Endodermal cell (in vitro differentiated cells): ENCODE results near the gene DPH5. TPM values are rescaled to one million over a fixed set of nuclear protein-coding genes. Genes with fewer than 3 reads are reported as not detected.
"Not testable (repeated sequence)": the region's sequence is repeated elsewhere in the genome, so short reads cannot be mapped to it uniquely, and the experiment has no call there.

Experiments used
- DNase-seq: peaks from one replicate; pipeline ENCODE4 v3.0.0-alpha.2; 2017
- H3K27ac ChIP-seq: 2 replicates; pipeline ENCODE4 v1.5.1; 2013; ENCODE audit warnings: mild to moderate bottlenecking, low read depth, low read length, moderate library complexity
- H3K27me3 ChIP-seq: 2 replicates; pipeline ENCODE4 v1.6.1; 2013; ENCODE audit warnings: mild to moderate bottlenecking, low read length, moderate library complexity; ENCODE audit not compliant: insufficient read depth, control insufficient read depth, poor library complexity, severe bottlenecking
- H3K36me3 ChIP-seq: 2 replicates; pipeline ENCODE4 v1.7.0; 2013; ENCODE audit warnings: mild to moderate bottlenecking, low read length, moderate library complexity; ENCODE audit not compliant: control insufficient read depth, insufficient read depth
- H3K4me1 ChIP-seq: one replicate; pipeline ENCODE4 v1.7.0; 2013; ENCODE audit warnings: low read length; ENCODE audit not compliant: control insufficient read depth, insufficient read depth
- H3K4me3 ChIP-seq: 2 replicates; pipeline ENCODE4 v1.5.1; 2013; ENCODE audit warnings: mild to moderate bottlenecking, low read length, moderate library complexity
- H3K9ac ChIP-seq: 2 replicates; pipeline ENCODE4 v1.6.1; 2013; ENCODE audit warnings: mild to moderate bottlenecking, low read length, moderate library complexity; ENCODE audit not compliant: poor library complexity, severe bottlenecking; ENCODE audit errors: extremely low read depth
- H3K9me3 ChIP-seq: 2 replicates; pipeline ENCODE4 v1.6.1; 2013; ENCODE audit warnings: mild to moderate bottlenecking, low read length, moderate library complexity; ENCODE audit not compliant: control insufficient read depth
- H3K27ac Mint-ChIP-seq: 2 replicates; pipeline ENCODE4 v1.8.0; 2020; ENCODE audit warnings: mixed read lengths
- H3K27me3 Mint-ChIP-seq: 2 replicates; pipeline ENCODE4 v1.8.0; 2021; ENCODE audit warnings: mild to moderate bottlenecking, mixed read lengths; ENCODE audit not compliant: insufficient read depth
- H3K36me3 Mint-ChIP-seq: 2 replicates; pipeline ENCODE4 v1.8.0; 2020; ENCODE audit warnings: low read depth, mixed read lengths
- H3K4me1 Mint-ChIP-seq: 2 replicates; pipeline ENCODE4 v1.8.0; 2020; ENCODE audit warnings: mixed read lengths
- H3K4me3 Mint-ChIP-seq: 2 replicates; pipeline ENCODE4 v1.8.0; 2020; ENCODE audit warnings: mild to moderate bottlenecking, moderate library complexity, mixed read lengths
- H3K9me3 Mint-ChIP-seq: 2 replicates; pipeline ENCODE4 v1.8.0; 2020; ENCODE audit warnings: mild to moderate bottlenecking, mixed read lengths
- WGBS, 2 experiments: methylation state at CpG; one replicate each; pipeline versions ENCODE4 v1.1.5 to v1.1.7; 2013; ENCODE audit warnings: missing lambda C conversion rate in 2 of 2, mixed read lengths in 1 of 2; ENCODE audit not compliant: insufficient coverage in 1 of 2, insufficient read length in 1 of 2; 5-methylcytosine and 5-hydroxymethylcytosine counted together
- total RNA-seq, 2 donors: library from RNA; stranded (reverse); fragmentation: NEBNext Ultra II Directional in 1 of 2; extraction: Animal tissue kit (Norgen Biotek cat#: 25700) in 1 of 2; gene quantifications; 2 replicates in 1 of 2; 3 replicates in 1 of 2; pipeline ENCODE4 v1.2.1, GENCODE V29; 2021
- TF ChIP-seq, protein P1 (sequence below): fragments of 200-600 bp; sonication (generic); conservative IDR thresholded peaks from 2 replicates; pipeline ENCODE4 v1.5.0; 2021; ENCODE audit warnings: antibody characterized with exemption, mild to moderate bottlenecking

DPH5 gene
- total RNA-seq, 2 donors from 2014 or later, result 38.7 to 40.4 TPM

DNA sequence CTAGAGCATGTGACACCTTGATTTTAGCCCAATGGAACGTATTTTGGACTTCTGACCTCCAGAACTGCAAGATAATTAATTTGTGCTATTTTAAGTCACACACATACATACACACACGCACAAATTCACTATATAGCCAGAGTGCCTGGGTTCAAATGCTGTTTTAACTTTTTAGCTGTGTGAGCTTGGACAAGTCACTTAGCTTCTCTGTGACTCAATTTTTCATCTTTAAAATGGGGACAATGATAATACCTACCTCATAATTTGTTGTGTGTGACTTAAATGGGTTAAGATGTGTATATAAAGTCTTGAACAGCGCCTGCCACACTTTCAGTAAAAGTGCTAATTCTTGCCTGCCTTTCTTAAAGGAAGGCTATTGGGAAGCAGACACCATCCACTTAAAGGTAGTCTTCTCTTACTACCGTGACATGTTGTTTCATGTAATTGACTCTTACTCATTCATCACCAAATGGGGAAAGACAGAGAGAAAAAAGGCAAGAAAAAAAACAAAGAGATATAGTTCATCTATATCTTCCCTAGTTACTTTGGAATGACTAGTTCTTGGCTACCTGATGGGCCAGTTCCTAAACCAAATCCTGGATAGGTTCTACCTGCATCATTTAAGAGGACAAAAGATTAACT is 73.4 kb downstream of the DPH5 start:
- TF ChIP-seq, protein P1, sequence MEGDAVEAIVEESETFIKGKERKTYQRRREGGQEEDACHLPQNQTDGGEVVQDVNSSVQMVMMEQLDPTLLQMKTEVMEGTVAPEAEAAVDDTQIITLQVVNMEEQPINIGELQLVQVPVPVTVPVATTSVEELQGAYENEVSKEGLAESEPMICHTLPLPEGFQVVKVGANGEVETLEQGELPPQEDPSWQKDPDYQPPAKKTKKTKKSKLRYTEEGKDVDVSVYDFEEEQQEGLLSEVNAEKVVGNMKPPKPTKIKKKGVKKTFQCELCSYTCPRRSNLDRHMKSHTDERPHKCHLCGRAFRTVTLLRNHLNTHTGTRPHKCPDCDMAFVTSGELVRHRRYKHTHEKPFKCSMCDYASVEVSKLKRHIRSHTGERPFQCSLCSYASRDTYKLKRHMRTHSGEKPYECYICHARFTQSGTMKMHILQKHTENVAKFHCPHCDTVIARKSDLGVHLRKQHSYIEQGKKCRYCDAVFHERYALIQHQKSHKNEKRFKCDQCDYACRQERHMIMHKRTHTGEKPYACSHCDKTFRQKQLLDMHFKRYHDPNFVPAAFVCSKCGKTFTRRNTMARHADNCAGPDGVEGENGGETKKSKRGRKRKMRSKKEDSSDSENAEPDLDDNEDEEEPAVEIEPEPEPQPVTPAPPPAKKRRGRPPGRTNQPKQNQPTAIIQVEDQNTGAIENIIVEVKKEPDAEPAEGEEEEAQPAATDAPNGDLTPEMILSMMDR, result no peak
- H3K9ac ChIP-seq, result no peak overlapping the region
- H3K4me3 Mint-ChIP-seq, result no peak overlapping the region
- peaks cover 33% of the 10 kb centered on the region for H3K4me1 Mint-ChIP-seq
- H3K4me3 ChIP-seq, result no peak overlapping the region
- no peak for DNase-seq
- 93 to 100% methylated on average over 3 to 4 of the region's 4 CpGs for WGBS, 2 experiments
- no peaks in the 10 kb centered on the region for H3K27me3 ChIP-seq
- peaks cover 18% of the 10 kb centered on the region for H3K9me3 Mint-ChIP-seq
- H3K27ac Mint-ChIP-seq, result no peak overlapping the region
- H3K27ac ChIP-seq, result no peak overlapping the region
- no peaks in the 10 kb centered on the region for H3K9me3 ChIP-seq
- H3K36me3 Mint-ChIP-seq, result peaks cover 36% of the 10 kb centered on the region
- H3K36me3 ChIP-seq, result peaks cover 28% of the 10 kb centered on the region
- peaks cover 8% of the 10 kb centered on the region for H3K4me1 ChIP-seq
- no peaks in the 10 kb centered on the region for H3K27me3 Mint-ChIP-seq

DNA sequence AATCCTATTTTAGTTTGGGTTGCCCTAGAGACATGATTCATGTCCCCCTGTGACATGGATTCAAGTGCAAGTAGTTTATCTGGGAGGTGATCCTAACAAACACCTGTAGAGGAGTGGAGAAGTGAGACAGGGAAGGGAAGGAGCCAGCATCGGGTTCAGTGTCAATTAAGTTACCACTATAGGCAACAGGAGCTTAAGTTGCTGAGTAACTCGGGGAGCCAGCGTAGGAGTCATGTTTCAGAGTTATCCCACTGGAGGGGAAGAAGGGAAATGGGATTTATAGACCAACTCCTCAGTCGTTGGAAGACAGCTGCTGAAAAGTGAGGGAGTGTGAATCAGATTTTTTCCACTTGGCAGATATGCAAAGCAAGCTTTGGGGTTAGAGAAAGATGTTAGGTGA is 74.8 kb downstream of the DPH5 start:
- no peak overlapping the region for H3K4me3 ChIP-seq
- TF ChIP-seq, protein P1, result no peak
- H3K36me3 Mint-ChIP-seq, result peaks cover 50% of the 10 kb centered on the region
- no peak overlapping the region for H3K27ac ChIP-seq
- H3K36me3 ChIP-seq, result peaks cover 16% of the 10 kb centered on the region
- peaks cover 21% of the 10 kb centered on the region for H3K9me3 Mint-ChIP-seq
- DNase-seq, result peak; percentile 46
- no peaks in the 10 kb centered on the region for H3K27me3 Mint-ChIP-seq
- H3K9me3 ChIP-seq, result no peaks in the 10 kb centered on the region
- H3K27ac Mint-ChIP-seq, result peak overlapping the region; percentile 14
- no peak overlapping the region for H3K9ac ChIP-seq
- 56 to 66% methylated on average over 4 of the region's 4 CpGs for WGBS, 2 experiments
- H3K4me1 ChIP-seq, result peaks cover 8% of the 10 kb centered on the region
- no peaks in the 10 kb centered on the region for H3K27me3 ChIP-seq
- no peak overlapping the region for H3K4me3 Mint-ChIP-seq
- peaks cover 33% of the 10 kb centered on the region for H3K4me1 Mint-ChIP-seq

DNA sequence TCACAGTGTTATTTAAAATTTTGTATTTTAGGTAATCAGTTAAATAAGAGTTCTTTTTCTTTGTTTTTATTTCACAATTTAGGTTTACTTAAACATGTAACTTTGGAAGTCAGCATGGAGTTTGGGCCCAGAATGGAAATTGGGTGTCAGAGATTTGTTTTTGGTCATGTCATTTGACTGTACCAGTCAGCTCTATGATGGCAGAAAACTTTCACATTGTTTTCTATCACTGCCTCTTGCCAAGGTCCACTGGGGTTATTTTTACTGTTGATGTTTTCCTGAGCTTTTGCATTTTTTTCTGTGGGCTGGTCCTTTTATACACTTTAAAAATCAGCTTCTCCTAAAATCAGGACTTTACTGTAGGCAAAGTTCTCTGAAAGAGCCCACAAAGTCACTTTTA is 75.2 kb downstream of the DPH5 start:
- Mint-ChIP-seq H3K36me3 (peaks cover 54% of the 10 kb centered on the region), H3K9me3 (peaks cover 21% of the 10 kb centered on the region), H3K4me3 (no peak overlapping the region), H3K27ac (no peak overlapping the region), H3K4me1 (peaks cover 32% of the 10 kb centered on the region), H3K27me3 (no peaks in the 10 kb centered on the region)
- Histone ChIP-seq H3K9ac (no peak overlapping the region), H3K36me3 (peaks cover 16% of the 10 kb centered on the region), H3K4me1 (peaks cover 8% of the 10 kb centered on the region), H3K27ac (no peak overlapping the region), H3K9me3 (no peaks in the 10 kb centered on the region), H3K4me3 (no peak overlapping the region), H3K27me3 (no peaks in the 10 kb centered on the region)
- DNase-seq, result no peak
- TF ChIP-seq, protein P1, result no peak

DNA sequence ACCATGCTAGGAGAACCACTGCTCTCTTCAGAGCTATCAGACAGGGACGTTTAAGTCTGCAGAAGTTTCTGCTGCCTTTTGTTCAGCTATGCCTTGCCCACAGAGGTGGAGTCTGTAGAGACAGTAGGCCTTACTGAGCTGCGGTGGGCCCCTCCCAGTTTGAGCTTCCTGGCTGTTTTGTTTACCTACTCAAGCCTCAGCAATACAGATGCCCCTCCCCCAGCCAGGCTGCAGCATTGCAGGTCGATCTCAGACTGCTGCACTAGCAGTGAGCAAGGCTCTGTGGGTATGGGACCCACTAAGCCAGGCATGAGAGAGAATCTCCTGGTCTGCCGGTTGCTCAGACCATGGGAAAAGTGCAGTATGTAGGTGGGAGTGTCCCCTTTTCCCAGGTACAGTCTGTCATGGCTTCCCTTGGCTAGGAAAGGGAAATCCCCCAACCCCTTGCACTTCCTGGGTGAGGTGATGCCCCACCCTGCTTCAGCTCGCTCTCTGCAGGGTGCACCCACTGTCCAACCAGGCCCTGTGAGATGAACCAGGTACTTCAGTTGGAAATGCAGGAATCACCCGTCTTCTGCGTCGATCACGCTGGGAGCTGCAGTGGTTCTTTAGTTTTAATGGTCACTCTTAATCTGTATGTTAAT is 75.9 kb downstream of the DPH5 start:
- Mint-ChIP-seq H3K36me3 (peaks cover 59% of the 10 kb centered on the region), H3K9me3 (peaks cover 21% of the 10 kb centered on the region), H3K27ac (peak overlapping the region; percentile 64), H3K4me1 (peaks cover 31% of the 10 kb centered on the region), H3K4me3 (peak overlapping the region; percentile 15)
- H3K4me1 ChIP-seq, H3K9me3 ChIP-seq, H3K27ac ChIP-seq, H3K27me3 Mint-ChIP-seq, H3K9ac ChIP-seq, H3K27me3 ChIP-seq: not testable (repeated sequence)
- peak overlapping the region; percentile 38 for H3K4me3 ChIP-seq
- DNase-seq, result peak; percentile 90
- WGBS, 2 experiments, result 20 to 57% methylated on average over 1 to 9 of the region's 9 CpGs
- H3K36me3 ChIP-seq, result peaks cover 16% of the 10 kb centered on the region

DNA sequence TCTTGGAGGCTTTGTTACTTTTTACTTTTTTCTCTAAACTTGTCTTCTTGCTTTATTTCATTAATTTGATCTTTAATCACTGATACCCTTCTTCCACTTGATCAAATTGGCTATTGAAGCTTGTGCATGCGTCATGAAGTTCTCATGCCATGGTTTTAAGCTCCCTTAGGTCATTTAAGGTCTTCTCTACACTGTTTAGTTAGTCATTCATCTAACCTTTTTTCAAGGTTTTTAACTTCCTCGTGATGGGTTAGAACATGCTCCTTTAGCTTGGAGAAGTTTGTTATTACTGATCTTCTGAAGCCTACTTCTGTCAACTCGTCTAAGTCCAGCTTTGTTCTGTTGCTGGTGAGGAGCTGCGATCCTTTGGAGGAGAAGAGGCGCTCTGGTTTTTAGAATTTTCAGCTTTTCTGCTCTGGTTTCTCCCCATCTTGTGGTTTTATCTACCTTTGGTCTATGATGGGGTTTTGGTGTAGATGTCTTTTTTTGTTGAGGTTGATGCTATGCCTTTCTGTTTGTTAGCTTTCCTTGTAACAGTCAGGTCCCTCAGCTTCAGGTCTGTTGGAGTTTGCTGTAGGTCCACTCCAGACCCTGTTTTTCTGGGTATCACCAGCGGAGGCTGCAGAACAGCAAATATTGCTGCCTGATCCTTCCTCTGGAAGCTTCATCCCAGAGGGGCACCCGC is 76.7 kb downstream of the DPH5 start:
- WGBS, 2 experiments, result 96 to 100% methylated on average over 3 to 7 of the region's 7 CpGs
- Mint-ChIP-seq H3K9me3 (peaks cover 21% of the 10 kb centered on the region), H3K4me1 (peaks cover 29% of the 10 kb centered on the region), H3K36me3 (peaks cover 60% of the 10 kb centered on the region)
- DNase-seq, H3K4me1 ChIP-seq, H3K27me3 ChIP-seq, H3K27ac Mint-ChIP-seq, H3K9ac ChIP-seq, H3K4me3 Mint-ChIP-seq, H3K4me3 ChIP-seq, H3K9me3 ChIP-seq, H3K27ac ChIP-seq, H3K27me3 Mint-ChIP-seq: not testable (repeated sequence)
- peaks cover 16% of the 10 kb centered on the region for H3K36me3 ChIP-seq
